Mesodermal cell (in vitro differentiated cells): ENCODE measurements around the gene TTLL11.

Source experiments
- H3K27ac ChIP-seq: 2 replicates; pipeline ENCODE4 v1.7.0; 2013; ENCODE audit warnings: mild to moderate bottlenecking, low read depth, low read length, moderate library complexity; ENCODE audit not compliant: severe bottlenecking
- H3K36me3 ChIP-seq: 2 replicates; pipeline ENCODE4 v1.7.1; 2013; ENCODE audit warnings: mild to moderate bottlenecking, low read length, moderate library complexity; ENCODE audit not compliant: control insufficient read depth, insufficient read depth
- H3K4me1 ChIP-seq: one replicate; pipeline ENCODE4 v1.7.1; 2013; ENCODE audit warnings: mild to moderate bottlenecking, low read length; ENCODE audit not compliant: insufficient read depth, control insufficient read depth, poor library complexity, severe bottlenecking
- H3K4me3 ChIP-seq: 2 replicates; pipeline ENCODE4 v1.7.0; 2013; ENCODE audit warnings: low read length, control low read depth, mild to moderate bottlenecking; ENCODE audit not compliant: insufficient read depth, poor library complexity, severe bottlenecking; ENCODE audit errors: extremely low read depth
- H3K9me3 ChIP-seq: 2 replicates; pipeline ENCODE4 v1.7.1; 2013; ENCODE audit warnings: mild to moderate bottlenecking, low read length, moderate library complexity; ENCODE audit not compliant: control insufficient read depth
- WGBS, 2 experiments: methylation state at CpG; one replicate each; pipeline ENCODE4 v1.1.5; 2013; ENCODE audit warnings: missing lambda C conversion rate in 2 of 2; ENCODE audit not compliant: insufficient coverage in 2 of 2; 5-methylcytosine and 5-hydroxymethylcytosine counted together

Gene TTLL11

GRCh38 chr9:121999556-121999955, 93.6 kb downstream of the TTLL11 start:
- peaks cover 3% of the 10 kb centered on the region for H3K4me1 ChIP-seq
- H3K4me3 ChIP-seq = no peak overlapping the region
- no peak overlapping the region for H3K27ac ChIP-seq
- H3K9me3 ChIP-seq = no peaks in the 10 kb centered on the region
- 93 to 100% methylated on average over 3 of the region's 3 CpGs for WGBS, 2 experiments
- no peaks in the 10 kb centered on the region for H3K36me3 ChIP-seq

- Histone ChIP-seq H3K36me3 (no peaks in the 10 kb centered on the region), H3K9me3 (no peaks in the 10 kb centered on the region), H3K27ac (no peak overlapping the region), H3K4me1 (peaks cover 3% of the 10 kb centered on the region), H3K4me3 (no peak overlapping the region)
- 93 to 96% methylated on average over 4 to 5 of the region's 7 CpGs for WGBS, 2 experiments
Measured at GRCh38 chr9:121998513-121999049, 94.5 kb downstream of the TTLL11 start.

- Histone ChIP-seq H3K9me3 (no peaks in the 10 kb centered on the region), H3K27ac (no peak overlapping the region), H3K4me3 (no peak overlapping the region), H3K36me3 (no peaks in the 10 kb centered on the region), H3K4me1 (peaks cover 3% of the 10 kb centered on the region)
- WGBS, 2 experiments = 90 to 93% methylated on average over 7 of the region's 7 CpGs
Measured at GRCh38 chr9:121997791-121998190, 95.3 kb downstream of the TTLL11 start.

DNA sequence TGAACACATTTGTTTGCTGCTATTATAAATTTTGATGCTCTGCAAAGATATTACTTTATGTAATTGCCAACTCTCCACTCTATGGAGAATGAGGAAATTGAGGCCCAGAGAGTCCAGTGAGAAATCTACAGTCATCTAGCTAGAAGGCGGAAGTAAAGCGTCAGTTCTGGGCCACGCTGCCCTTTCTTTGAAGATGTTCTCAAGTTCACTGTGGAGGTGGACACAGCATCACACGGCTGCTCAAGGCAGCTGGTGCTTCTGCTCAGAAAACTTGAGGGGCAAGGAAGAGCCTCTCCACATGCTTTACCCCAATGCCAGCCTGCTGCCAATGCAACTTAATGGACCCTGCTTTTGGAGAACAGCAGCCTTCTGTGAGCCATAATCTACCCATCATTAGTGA, 96.3 kb downstream of the TTLL11 start:
- 97 to 98% methylated on average over 4 of the region's 4 CpGs for WGBS, 2 experiments
- H3K4me3 ChIP-seq = no peak overlapping the region
- no peaks in the 10 kb centered on the region for H3K36me3 ChIP-seq
- no peak overlapping the region for H3K27ac ChIP-seq
- no peaks in the 10 kb centered on the region for H3K9me3 ChIP-seq
- peaks cover 3% of the 10 kb centered on the region for H3K4me1 ChIP-seq

GRCh38 chr9:121995997-121996396, 97.1 kb downstream of the TTLL11 start:
- H3K9me3 ChIP-seq = no peaks in the 10 kb centered on the region
- H3K4me3 ChIP-seq = no peak overlapping the region
- H3K27ac ChIP-seq = no peak overlapping the region
- H3K36me3 ChIP-seq = no peaks in the 10 kb centered on the region
- peaks cover 3% of the 10 kb centered on the region for H3K4me1 ChIP-seq
- WGBS, 2 experiments = 76 to 88% methylated on average over 5 of the region's 5 CpGs

DNA sequence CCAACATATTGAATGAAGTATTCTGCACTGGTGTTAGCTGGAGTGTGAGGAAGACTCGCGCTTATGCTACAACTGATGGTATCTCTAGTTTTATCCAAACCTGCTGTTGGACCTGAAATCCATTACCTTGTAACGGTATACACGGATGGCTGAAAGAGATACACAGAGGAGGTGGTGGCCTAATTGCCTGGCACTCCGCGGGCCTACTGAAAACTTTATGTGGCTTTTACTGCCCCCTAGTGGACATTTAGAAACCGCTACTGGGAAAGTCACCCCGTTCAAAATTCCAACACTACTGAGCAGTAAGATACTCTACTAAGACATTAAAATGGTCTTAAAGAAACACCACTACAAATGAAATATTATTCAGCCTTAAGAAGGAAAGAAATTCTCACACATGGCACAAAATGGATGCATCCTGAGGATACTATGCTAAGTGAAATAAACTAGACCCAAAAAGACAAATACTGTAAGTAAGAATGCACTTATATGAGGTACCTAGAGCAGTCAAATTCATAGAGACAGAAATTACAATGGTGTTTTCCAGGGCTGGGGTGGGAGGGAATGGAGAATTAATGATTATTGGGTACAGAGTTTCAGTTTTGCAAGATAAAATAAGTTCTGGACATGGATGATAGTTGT, 100.4 kb downstream of the TTLL11 start:
- WGBS, 2 experiments = 5 to 7% methylated on average over 5 of the region's 8 CpGs
- Histone ChIP-seq H3K9me3 (no peaks in the 10 kb centered on the region), H3K36me3 (no peaks in the 10 kb centered on the region), H3K4me3 (no peak overlapping the region), H3K4me1 (peaks cover 3% of the 10 kb centered on the region), H3K27ac (no peak overlapping the region)

DNA sequence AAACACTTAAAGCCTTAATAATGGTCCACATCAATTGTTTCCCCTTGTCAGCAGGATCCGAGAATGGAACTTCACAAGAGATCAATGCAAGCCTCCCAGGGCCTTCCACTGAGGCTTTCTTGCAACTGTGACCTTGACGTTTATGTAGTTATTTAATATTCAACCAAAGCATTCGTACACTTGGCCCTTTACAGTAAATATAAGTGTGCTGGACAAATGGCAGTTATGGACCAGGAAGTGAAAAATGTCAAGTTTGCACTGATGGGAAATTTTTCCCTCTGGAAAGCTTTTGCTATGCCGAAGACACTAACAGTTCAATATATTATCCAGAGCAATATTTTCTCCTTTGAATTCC, 101.8 kb downstream of the TTLL11 start:
- Histone ChIP-seq H3K36me3 (no peaks in the 10 kb centered on the region), H3K4me3 (no peak overlapping the region), H3K27ac (no peak overlapping the region), H3K4me1 (no peaks in the 10 kb centered on the region), H3K9me3 (no peaks in the 10 kb centered on the region)
- WGBS, 2 experiments = 82 to 85% methylated on average over 2 to 3 of the region's 4 CpGs

- H3K9me3 ChIP-seq = no peaks in the 10 kb centered on the region
- no peak overlapping the region for H3K4me3 ChIP-seq
- H3K27ac ChIP-seq = no peak overlapping the region
- 78 to 88% methylated on average over 5 to 7 of the region's 9 CpGs for WGBS, 2 experiments
- no peaks in the 10 kb centered on the region for H3K4me1 ChIP-seq
- H3K36me3 ChIP-seq = no peaks in the 10 kb centered on the region
Measured at GRCh38 chr9:121990600-121991306, 102.4 kb downstream of the TTLL11 start.

- Histone ChIP-seq H3K36me3 (no peaks in the 10 kb centered on the region), H3K4me3 (no peak overlapping the region), H3K4me1 (no peaks in the 10 kb centered on the region), H3K27ac (no peak overlapping the region), H3K9me3 (no peaks in the 10 kb centered on the region)
- 33 to 38% methylated on average over 12 of the region's 13 CpGs for WGBS, 2 experiments
Measured at GRCh38 chr9:121989010-121989409, 104.1 kb downstream of the TTLL11 start.

DNA sequence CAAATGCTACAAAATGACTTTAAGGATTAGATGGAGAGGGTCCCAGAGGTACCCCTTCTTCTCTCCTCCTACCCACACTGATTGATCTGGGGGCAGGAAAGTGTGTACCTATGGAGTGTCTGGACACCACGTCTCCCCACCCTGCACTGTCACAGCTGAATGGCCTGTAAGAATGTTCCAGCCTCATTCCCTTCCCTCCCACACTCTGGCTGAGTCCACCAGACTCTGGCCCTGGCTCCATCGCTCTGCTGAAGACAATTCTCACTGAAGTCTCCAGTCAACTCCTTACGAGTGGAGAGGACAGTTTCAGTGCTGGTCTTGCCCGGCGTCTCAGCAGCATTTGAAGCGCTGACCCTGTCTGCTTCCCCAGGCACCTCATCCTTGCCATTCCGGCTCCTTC, 105.8 kb downstream of the TTLL11 start:
- Histone ChIP-seq H3K27ac (no peak overlapping the region), H3K4me3 (no peak overlapping the region), H3K36me3 (no peaks in the 10 kb centered on the region), H3K4me1 (no peaks in the 10 kb centered on the region), H3K9me3 (no peaks in the 10 kb centered on the region)
- 89 to 98% methylated on average over 6 to 7 of the region's 7 CpGs for WGBS, 2 experiments
